NCI-H2171 (cell line): ENCODE results near the gene HLA-DRB5.
"Not testable (repeated sequence)": the region's sequence is repeated elsewhere in the genome, so short reads cannot be mapped to it uniquely, and the experiment has no call there.

Source experiments
- DNase-seq: peaks from one replicate; lab custom pipeline; 2025; lab: John Stamatoyannopoulos, UW

The HLA-DRB5 gene

DNA sequence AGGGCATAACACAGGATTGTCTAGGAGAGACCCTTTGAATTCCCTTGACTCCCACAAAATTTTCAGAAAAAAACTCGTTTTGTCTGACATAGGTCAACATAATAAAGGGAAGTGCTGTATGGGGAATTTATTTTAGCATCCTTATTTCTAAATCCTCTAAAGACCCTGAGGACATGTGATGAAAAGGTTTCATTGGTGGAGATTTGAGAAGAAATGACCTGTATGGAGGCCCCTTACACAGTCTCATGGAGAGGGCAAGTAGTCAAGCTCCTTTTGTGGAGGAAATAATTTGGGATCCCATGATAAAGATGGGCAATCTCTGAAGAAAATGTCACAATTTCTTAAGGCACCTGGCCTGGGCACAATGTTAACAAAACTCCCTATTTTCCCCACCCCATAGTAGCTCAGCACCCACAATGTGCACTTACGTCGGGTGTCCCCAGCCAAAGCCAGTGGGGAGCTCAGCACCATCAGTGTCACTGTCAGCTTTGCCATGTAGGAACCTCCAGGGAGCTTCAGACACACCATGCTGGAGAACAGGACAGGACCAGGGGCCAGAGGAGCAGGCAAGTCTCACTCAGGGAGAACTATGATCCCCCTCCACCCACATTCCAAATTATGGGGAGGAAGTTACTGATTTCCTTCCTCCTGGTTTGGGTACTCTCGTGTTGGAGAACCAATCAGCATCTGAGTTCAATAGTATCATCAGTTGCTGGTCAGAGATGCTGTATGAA is at the start of gene HLA-DRB5:
TSS of gene HLA-DRB5 (minus strand) at position 591 of the 734 bp plus-strand sequence. CDS start at position 528, 63 bp downstream.
- no peak for DNase-seq

GRCh38 chr6:32578962-32579361 is 48.9 kb upstream of the HLA-DRB5 start:
- no peak for DNase-seq

DNA sequence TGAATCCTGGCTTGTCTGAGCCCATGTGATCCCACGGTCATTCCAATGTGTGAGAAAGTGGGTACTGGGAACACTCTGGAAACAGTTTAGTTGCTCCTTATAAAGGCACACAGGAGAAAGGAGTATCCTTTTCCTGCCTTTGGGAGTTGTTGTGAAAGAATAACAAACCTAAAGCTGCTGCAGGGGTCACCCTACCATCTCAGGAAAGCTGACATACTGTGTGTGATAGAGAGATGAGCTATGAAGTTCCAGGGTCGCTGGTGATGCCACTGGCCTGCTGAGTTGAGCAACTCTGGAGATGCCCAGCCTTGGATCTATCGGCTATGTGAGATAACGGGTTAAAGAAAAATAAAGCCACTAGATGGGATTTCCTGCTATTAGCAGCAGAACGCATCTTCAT is 47.4 kb upstream of the HLA-DRB5 start:
- not testable (repeated sequence) for DNase-seq

DNA sequence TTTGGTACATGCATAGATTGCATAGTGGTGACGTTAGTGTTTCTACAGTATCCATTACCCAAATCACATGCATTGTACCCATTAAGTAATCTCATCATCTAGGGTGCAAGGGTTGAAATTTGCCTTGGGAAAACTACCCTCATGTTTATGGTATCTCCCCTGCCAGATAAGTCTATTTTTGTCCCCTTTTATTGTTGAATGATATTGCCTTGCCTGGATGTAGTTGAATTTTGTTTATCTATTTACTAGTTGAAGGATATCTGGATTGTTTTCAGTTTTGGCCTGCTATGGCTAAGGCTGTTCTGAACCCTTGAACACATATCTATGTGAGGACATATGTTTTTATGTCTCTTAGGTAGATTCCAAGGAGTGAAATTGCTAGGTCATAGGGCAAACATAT is 46.2 kb upstream of the HLA-DRB5 start:
- DNase-seq: no peak

DNA sequence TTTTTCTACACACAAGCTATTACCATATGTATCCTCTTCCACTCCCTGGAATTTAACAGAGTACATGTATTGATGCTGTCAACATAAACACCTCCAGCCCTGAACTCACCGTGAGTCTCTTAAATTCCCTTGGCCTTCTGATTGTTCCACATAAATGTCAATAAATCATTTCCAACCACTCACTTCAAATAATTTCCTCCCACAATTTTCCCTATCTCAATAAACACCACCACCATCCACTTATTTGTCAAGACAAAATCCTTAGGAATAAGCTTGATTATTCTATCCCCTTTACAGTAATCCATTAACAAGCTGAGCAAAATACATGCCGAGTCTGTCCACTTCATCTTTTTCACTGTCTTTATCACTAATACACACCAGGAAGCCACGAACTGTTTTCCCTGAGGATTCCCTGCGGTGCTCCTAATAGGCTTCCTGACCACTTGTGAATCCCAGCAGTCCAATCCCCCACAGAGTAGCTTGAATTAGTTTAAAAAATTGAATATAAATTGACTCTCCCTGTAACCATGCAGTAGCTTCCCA is 40.3 kb upstream of the HLA-DRB5 start:
- DNase-seq: no peak

DNA sequence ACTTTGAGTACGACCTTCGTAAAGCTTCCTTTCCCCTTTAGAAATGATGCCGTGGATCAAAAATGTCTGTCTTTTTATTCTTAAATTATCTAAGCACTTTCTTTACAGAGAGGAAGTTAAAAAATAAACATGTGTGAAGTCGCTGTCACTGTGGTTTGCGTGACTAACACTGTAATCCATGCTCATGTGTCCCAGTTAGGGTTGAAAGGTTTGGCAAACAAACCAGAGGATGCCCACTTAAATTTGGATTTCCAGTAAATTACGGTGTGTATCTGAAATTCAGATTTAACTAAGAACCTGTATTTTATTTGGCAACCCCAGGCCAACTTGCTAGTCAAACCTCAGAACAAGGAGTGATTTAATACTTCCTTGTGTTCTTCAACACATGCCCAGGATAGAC is 38.5 kb upstream of the HLA-DRB5 start:
- DNase-seq: no peak

- no peak for DNase-seq
Observed at GRCh38 chr6:32566957-32567356, 36.9 kb upstream of the HLA-DRB5 start.

- no peak for DNase-seq
Observed at GRCh38 chr6:32565511-32565910, 35.4 kb upstream of the HLA-DRB5 start.

DNA sequence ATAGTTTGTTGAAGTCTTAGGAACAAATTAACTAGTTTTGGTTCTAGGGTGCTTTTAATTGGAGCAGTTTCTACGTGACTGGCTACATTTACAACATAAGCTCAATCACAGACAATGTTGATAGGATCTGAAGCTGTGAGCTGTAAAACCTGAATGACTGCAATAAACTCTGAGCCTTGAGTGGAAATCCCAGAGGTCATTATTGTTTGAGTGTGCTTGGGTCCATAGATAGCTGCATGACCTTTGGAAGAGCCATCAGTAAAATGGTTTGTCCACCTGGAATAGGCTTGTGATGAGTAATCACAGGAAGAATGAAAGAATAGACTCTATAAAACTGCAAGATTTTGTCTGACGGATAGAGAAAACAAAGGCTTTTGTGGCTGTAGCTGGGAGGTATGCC is 32.9 kb upstream of the HLA-DRB5 start:
- no peak for DNase-seq

GRCh38 chr6:32559747-32560146 is 29.7 kb upstream of the HLA-DRB5 start:
- DNase-seq: no peak

- DNase-seq: no peak
Observed at GRCh38 chr6:32558426-32559057, 28.5 kb upstream of the HLA-DRB5 start.

- DNase-seq: no peak
Observed at GRCh38 chr6:32554116-32554965, 24.3 kb upstream of the HLA-DRB5 start.

- DNase-seq: no peak
Observed at GRCh38 chr6:32553037-32553742, 23.1 kb upstream of the HLA-DRB5 start.

- DNase-seq: no peak
Observed at GRCh38 chr6:32551410-32551809, 21.3 kb upstream of the HLA-DRB5 start.

DNA sequence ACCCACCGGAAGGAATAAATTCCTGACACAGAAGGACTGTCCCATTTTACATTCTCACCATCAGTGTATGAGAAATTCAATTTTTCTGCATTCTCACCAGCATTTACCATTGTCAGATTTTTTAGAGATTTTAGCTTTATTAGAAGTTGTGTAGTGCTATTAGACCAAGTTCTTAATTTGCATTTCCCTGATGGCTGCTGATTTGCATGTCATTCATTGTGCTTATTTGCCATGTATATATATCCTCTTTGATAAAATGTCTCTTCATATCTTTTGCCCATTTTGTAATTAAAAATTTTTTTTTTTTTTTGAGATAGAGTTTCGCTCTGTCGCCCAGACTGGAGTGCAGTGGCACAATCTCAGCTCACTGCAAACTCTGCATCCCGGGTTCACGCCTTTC is 9.8 kb upstream of the HLA-DRB5 start:
- DNase-seq: no peak

DNA sequence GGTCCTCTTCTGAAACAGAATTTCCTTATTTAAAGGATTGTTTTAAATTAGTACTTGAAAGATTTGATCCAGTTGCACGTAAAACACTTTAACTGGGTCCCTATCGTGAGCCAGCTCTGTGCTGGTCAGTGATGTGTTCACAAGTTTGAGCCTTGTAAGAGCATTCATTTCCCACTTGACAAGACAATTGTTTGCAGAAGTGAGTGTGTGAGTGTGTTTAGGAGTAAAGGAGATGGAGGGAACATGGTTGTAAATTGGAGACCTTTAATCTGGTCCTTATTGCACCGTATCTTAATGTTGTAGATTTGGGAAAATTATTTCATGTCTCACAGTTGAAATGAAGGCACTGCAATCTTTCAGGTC is 325 bp upstream of the HLA-DRB5 start:
- DNase-seq: not testable (repeated sequence)

DNA sequence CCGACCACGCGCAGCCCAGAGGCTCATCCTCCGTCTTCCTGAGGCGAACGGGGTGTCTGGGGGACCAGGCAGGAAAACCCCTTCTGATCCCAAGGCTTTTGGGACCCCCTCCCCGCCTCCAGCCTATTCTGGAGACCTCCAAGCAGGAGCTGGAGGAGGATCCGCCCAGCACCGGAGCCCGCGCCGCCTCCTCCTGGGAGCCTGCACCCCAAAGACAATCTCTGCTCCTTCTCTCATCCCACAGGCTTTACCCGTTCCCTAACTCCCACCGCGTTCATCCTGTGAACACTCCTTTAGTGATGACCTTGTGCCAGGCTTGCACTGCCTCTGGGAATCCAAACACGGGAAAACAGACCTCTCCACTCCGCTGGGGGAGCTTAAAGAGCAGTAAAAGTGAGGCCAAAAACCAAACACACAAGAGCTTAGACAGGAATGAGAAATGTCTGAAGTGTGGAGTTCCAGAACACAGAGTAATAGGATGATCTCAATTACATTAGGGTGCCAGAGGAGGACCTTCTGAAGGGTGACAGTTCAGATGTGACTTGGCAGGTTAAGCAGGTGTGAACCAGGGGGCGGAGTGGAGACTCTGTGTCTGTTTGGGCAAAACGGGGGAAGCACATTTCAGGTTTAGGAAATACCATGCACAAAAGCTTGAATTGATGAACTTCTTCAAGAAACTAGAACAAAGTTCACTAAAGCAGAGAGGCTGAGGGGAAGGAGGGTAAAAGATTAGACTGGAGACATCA is 7.6 kb downstream of the HLA-DRB5 start:
- no peak for DNase-seq

GRCh38 chr6:32519910-32520258 is 10.2 kb downstream of the HLA-DRB5 start:
- DNase-seq: no peak

DNA sequence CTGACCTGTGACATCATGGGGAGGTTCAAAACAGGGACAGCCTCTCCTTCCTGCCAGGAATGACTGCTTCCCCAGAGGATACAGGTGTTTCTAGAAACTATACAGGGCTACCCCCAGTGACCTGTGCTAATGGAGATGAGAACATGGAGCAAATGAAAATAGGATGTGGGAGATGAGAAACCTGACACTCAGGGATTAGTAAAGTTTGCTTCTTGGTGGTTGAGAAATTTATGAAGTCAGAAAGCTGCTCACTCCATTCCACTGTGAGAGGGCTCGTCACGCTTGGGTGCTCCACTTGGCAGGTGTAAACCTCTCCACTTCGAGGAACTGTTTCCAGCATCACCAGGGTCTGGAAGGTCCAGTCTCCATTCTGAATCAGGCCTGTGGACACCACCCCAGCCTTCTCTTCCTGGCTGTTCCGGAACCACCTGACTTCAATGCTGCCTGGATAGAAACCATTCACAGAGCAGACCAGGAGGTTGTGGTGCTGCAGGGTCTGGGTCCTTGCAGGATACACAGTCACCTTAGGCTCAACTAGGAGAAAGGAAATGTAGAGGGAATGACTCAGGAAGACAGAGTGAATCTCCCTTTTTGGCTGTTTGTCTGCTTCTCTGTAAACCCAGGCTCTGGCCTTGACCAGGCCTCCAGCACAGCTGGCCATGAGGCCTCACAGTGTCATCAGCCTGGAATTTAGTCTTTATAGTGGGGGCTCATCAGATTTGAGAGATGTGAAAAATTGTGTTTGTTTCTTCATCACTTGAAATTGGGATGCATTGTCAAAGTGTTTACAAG is 10.8 kb downstream of the HLA-DRB5 start:
- no peak for DNase-seq

DNA sequence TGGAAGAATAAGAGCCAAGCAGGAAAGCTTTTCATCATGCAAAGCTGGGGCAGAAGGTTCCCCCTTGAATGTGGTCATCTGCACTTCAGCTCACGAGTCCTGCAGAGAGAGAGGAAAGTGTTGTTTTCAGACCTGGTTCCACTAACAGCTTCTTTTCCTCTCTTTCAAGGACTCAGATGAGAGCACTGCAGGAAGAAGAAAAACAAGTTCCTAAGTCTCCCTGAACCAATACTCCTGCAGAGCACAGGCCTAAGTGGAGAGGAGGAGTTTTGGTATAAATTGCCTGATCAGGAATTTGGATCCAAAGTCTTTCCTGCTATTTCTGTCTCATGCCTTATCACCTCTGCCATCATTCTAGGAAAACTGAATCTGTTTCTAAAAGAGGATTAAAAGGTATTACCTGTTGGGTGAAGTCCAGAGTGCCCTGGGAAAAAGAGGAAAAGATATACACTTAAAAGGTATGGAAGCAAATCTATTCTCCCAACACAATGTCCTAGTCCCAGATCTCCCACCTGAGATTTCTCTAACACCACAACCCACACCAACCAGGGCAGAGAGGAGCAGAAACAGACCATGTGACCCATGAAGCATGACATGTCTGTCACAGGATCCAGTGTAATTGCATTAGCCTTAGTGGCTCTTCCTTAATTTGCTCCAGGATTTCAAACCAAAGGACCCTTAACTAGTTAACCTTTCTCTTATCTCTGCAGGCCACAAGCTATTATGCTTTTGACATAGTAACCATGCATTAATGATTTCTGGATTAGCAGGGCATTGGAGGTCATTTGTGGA is 12.2 kb downstream of the HLA-DRB5 start:
- DNase-seq: no peak
